DND-41 (cell line): Measurements from ENCODE around the gene TPP2.

Source experiments
- EZH2 ChIP-seq: IDR thresholded peaks from 3 replicates; pipeline ENCODE4 v1.6.1; 2012; ENCODE audit warnings: borderline replicate concordance, low read depth, mild to moderate bottlenecking, moderate library complexity, low read length, inconsistent platforms; ENCODE audit not compliant: severe bottlenecking
- TF ChIP-seq, protein P1 (sequence below): IDR thresholded peaks from 2 replicates; pipeline ENCODE4 v1.5.1; 2012; ENCODE audit warnings: borderline replicate concordance, low read length, moderate library complexity, mild to moderate bottlenecking; ENCODE audit not compliant: poor library complexity, severe bottlenecking; ENCODE audit errors: extremely low read depth

DNA sequence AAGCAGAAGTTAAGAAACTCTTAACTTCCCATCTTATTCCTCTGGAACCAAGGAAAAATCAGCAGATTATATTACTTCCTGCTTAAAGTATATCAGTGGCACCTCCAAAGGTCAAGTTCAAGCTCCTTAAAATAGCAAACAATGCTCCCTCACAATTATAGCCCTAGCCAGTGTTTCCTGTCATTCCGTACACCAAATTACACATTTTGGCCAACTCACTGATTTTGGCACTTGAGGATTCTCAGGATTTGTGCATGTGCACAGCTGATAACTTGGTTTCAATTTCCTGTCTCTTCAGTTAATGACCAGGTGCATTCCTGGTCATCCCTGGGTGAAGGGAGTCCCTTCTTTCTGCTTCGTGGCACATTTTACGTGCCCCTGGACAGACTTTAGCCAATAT lies 42.0 kb downstream of the TPP2 start:
- TF ChIP-seq, protein P1, sequence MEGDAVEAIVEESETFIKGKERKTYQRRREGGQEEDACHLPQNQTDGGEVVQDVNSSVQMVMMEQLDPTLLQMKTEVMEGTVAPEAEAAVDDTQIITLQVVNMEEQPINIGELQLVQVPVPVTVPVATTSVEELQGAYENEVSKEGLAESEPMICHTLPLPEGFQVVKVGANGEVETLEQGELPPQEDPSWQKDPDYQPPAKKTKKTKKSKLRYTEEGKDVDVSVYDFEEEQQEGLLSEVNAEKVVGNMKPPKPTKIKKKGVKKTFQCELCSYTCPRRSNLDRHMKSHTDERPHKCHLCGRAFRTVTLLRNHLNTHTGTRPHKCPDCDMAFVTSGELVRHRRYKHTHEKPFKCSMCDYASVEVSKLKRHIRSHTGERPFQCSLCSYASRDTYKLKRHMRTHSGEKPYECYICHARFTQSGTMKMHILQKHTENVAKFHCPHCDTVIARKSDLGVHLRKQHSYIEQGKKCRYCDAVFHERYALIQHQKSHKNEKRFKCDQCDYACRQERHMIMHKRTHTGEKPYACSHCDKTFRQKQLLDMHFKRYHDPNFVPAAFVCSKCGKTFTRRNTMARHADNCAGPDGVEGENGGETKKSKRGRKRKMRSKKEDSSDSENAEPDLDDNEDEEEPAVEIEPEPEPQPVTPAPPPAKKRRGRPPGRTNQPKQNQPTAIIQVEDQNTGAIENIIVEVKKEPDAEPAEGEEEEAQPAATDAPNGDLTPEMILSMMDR = no peak
- TF ChIP-seq EZH2 = no peak
